Testis (tissue), 3 donors: Measurements from ENCODE around the gene ZBTB7B. TPM values are rescaled to one million over a fixed set of nuclear protein-coding genes. Genes with fewer than 3 reads are reported as not detected.

Source experiments
- DNase-seq: peaks from one replicate; pipeline ENCODE4 v3.0.0-alpha.2; 2019
- H3K27ac ChIP-seq, 2 donors: fragments of 200-600 bp; sonication (generic); one replicate each; pipeline ENCODE4 v1.5.1; 2019
- H3K27me3 ChIP-seq: fragments of 200-600 bp; sonication (generic); one replicate; pipeline ENCODE4 v1.5.1; 2019
- H3K36me3 ChIP-seq: fragments of 200-600 bp; sonication (generic); one replicate; pipeline ENCODE4 v1.5.1; 2017; ENCODE audit warnings: low read depth; ENCODE audit errors: missing control alignments
- H3K4me1 ChIP-seq: fragments of 200-600 bp; sonication (generic); one replicate; pipeline ENCODE4 v1.5.1; 2019
- H3K4me3 ChIP-seq, 2 donors: fragments of 200-600 bp; sonication (generic); one replicate each; pipeline ENCODE4 v1.5.1; 2017 to 2019
- H3K9me3 ChIP-seq: fragments of 200-600 bp; sonication (generic); one replicate; pipeline ENCODE4 v1.5.1; 2017
- CTCF ChIP-seq, 3 experiments: fragments of 450-650 bp in 2 of 3; fragments of 200-600 bp in 1 of 3; sonication (generic) in 1 of 3; IDR thresholded peaks; one replicate each; pipeline ENCODE4 v1.5.1; 2016 to 2019; ENCODE audit warnings: antibody characterized with exemption in 3 of 3, mild to moderate bottlenecking in 2 of 3, moderate library complexity in 1 of 3
- POLR2A ChIP-seq: fragments of 450-650 bp; IDR thresholded peaks from one replicate; pipeline ENCODE4 v1.6.1; 2017; ENCODE audit warnings: antibody characterized with exemption, mild to moderate bottlenecking, moderate library complexity
- WGBS, 2 donors: methylation state at CpG; one replicate each; pipeline ENCODE4 v1.1.5; 2018; 5-methylcytosine and 5-hydroxymethylcytosine counted together
- intact Hi-C: fragments of 100-400 bp; cut with DNase I; formaldehyde crosslinking; loops from one replicate; pipeline ENCODE4 v1.15.1; 2023; ENCODE audit warnings: low total_unique reads
- microRNA-seq, 2 donors: library from miRNA; unstranded; fragments of <30 nt; microRNA quantifications; one replicate each; pipeline ENCODE4, GENCODE V29; 2016; ENCODE audit warnings: borderline number of aligned reads in 2 of 2, borderline replicate concordance in 1 of 2
- polyA plus RNA-seq: library from polyadenylated mRNA; stranded (reverse); fragments of 350-450 nt; fragmentation: Illumina TruSeq; extraction: RNeasy Lipid Tissue Mini Kit (QIAGEN cat#74804); gene quantifications from one replicate; pipeline ENCODE4 v1.2.3, GENCODE V29; 2014; ENCODE audit warnings: low read depth, low replicate concordance; ENCODE audit not compliant: insufficient read depth
- small RNA-seq, 2 donors: library from RNA; depleted of rRNA; stranded (forward); fragments of <200 nt; gene quantifications; one replicate each; pipeline ENCODE3, GENCODE V24; 2016
- total RNA-seq, 2 donors: library from RNA; depleted of rRNA; stranded (reverse); fragments of >200 nt; gene quantifications; one replicate each; pipeline ENCODE4 v1.2.3, GENCODE V29; 2016

The ZBTB7B gene
- total and polyA plus RNA-seq, 3 donors from 2014 or later = 18.6 to 22.4 (median 21.1) TPM

GRCh38 chr1:155063550-155064110 is 61.0 kb downstream of the ZBTB7B start, which contains the start of gene EFNA4:
Gene EFNA4, plus strand, starts transcription at chr1:155063740. Its CDS starts 84 bp downstream, at chr1:155063824.
- WGBS, 2 donors = 0 to 1% methylated on average over 23 to 54 of the region's 57 CpGs
- intact Hi-C loops = loop anchor here (5.0 kb wide), 1 partner anchor 111 kb away; no protein-coding TSS in a partner anchor
- H3K27me3 ChIP-seq = no peaks in the 10 kb centered on the region
- TF ChIP-seq POLR2A (no peak), CTCF (IDR thresholded peaks at IDR 0.05) (no peak)
- peak within 1 kb of the TSS; percentile 77 to 79 for H3K27ac ChIP-seq
- DNase-seq = peak; percentile 88
- H3K4me1 ChIP-seq = peaks cover 21% of the 10 kb centered on the region
- peak within 1 kb of the TSS; percentile 71 to 90 for H3K4me3 ChIP-seq
- H3K9me3 ChIP-seq = no peaks in the 10 kb centered on the region
- H3K36me3 ChIP-seq = no peaks in the 10 kb centered on the region

GRCh38 chr1:155064111-155064831 is 61.7 kb downstream of the ZBTB7B start:
- WGBS, 2 donors = 6 to 11% methylated on average over 8 to 14 of the region's 14 CpGs
- intact Hi-C loops = loop anchor here (5.0 kb wide), 1 partner anchor 112 kb away; no protein-coding TSS in a partner anchor
- DNase-seq = peak; percentile 55

GRCh38 chr1:155064832-155065429 is 62.3 kb downstream of the ZBTB7B start:
- intact Hi-C loops = loop anchor here (5.0 kb wide), 1 partner anchor 113 kb away; no protein-coding TSS in a partner anchor
- no peak overlapping the region for H3K4me3 ChIP-seq
- peaks cover 21% of the 10 kb centered on the region for H3K4me1 ChIP-seq
- no peaks in the 10 kb centered on the region for H3K9me3 ChIP-seq
- DNase-seq = no peak
- TF ChIP-seq CTCF (IDR thresholded peaks at IDR 0.05) (no peak), POLR2A (no peak)
- H3K27ac ChIP-seq = no peak overlapping the region
- H3K36me3 ChIP-seq = no peaks in the 10 kb centered on the region
- no peaks in the 10 kb centered on the region for H3K27me3 ChIP-seq
- 44% methylated on average over 5 of the region's 5 CpGs for WGBS, 2 donors

More at GRCh38 chr1:155064111-155064831, 61.7 kb downstream of the ZBTB7B start:
- Histone ChIP-seq H3K36me3 (no peaks in the 10 kb centered on the region), H3K9me3 (no peaks in the 10 kb centered on the region), H3K4me1 (peaks cover 21% of the 10 kb centered on the region), H3K27me3 (no peaks in the 10 kb centered on the region), H3K27ac (peak overlapping the region; percentile 77 to 79), H3K4me3 (peak overlapping the region; percentile 71 to 90)
- no peak for TF ChIP-seq CTCF (IDR thresholded peaks at IDR 0.05)
- TF ChIP-seq POLR2A = no peak

GRCh38 chr1:155066777-155067176 is 64.2 kb downstream of the ZBTB7B start:
- no peaks in the 10 kb centered on the region for H3K9me3 ChIP-seq
- DNase-seq = no peak
- 84 to 94% methylated on average over 8 of the region's 8 CpGs for WGBS, 2 donors
- H3K4me3 ChIP-seq = no peak overlapping the region
- peaks cover 18% of the 10 kb centered on the region for H3K4me1 ChIP-seq
- H3K36me3 ChIP-seq = no peaks in the 10 kb centered on the region
- no peak overlapping the region for H3K27ac ChIP-seq
- TF ChIP-seq CTCF (IDR thresholded peaks at IDR 0.05) (no peak), POLR2A (no peak)
- no peaks in the 10 kb centered on the region for H3K27me3 ChIP-seq
- intact Hi-C loops = no loop called here

Small RNA genes lying within 50 kb of the gene (microRNA-seq; reads per million reads assigned to microRNA genes)
- 0 reads per million in 2 donors for gene MIR4258

Small RNA genes lying within 50 kb of the gene (small RNA-seq; reads per million reads assigned to genes)
- gene MIR4258 = 0 reads per million in 2 donors

Other genes with a start within 250 kb of the ZBTB7B start
- under 1 TPM; 0.24 to 0.56 TPM for gene KCNN3, start 132.5 kb upstream of the ZBTB7B start, total RNA-seq
- 0.78 TPM for gene KCNN3, start 132.5 kb upstream of the ZBTB7B start, polyA plus RNA-seq
- 10 to 100 TPM; 21.1 to 27.7 TPM for gene PMVK, start 66.1 kb upstream of the ZBTB7B start, total RNA-seq
- 44.6 TPM for gene PMVK, start 66.1 kb upstream of the ZBTB7B start, polyA plus RNA-seq
- 10 to 100 TPM; 84.1 to 87.1 TPM for gene PBXIP1, start 46.7 kb upstream of the ZBTB7B start, total RNA-seq
- gene PBXIP1, start 46.7 kb upstream of the ZBTB7B start, polyA plus RNA-seq = 111 TPM
- 10 to 100 TPM; 31.0 to 34.9 TPM for gene PYGO2, start 41.0 kb upstream of the ZBTB7B start, total RNA-seq
- 33.2 TPM for gene PYGO2, start 41.0 kb upstream of the ZBTB7B start, polyA plus RNA-seq
- 10 to 100 TPM; 47.9 to 59.3 TPM for gene SHC1, start 32.1 kb upstream of the ZBTB7B start, total RNA-seq
- gene SHC1, start 32.1 kb upstream of the ZBTB7B start, polyA plus RNA-seq = 49.0 TPM
- 10 to 100 TPM; 45.5 to 84.3 TPM for gene CKS1B, start 28.1 kb upstream of the ZBTB7B start, total RNA-seq
- 100 TPM for gene CKS1B, start 28.1 kb upstream of the ZBTB7B start, polyA plus RNA-seq
- 10 to 100 TPM; 26.5 to 35.0 TPM for gene FLAD1, start 19.5 kb upstream of the ZBTB7B start, total RNA-seq
- gene FLAD1, start 19.5 kb upstream of the ZBTB7B start, polyA plus RNA-seq = 46.5 TPM
- 1 to 10 TPM in 1 of 2 donors, not detected in 1; 1.1 TPM for gene LENEP, start 9.2 kb upstream of the ZBTB7B start, total RNA-seq
- gene LENEP, start 9.2 kb upstream of the ZBTB7B start, polyA plus RNA-seq = not detected
- 10 to 100 TPM in 1 of 2 donors, 1 to 10 TPM in 1; 9.9 to 14.4 TPM for gene DCST2, start 31.0 kb downstream of the ZBTB7B start, total RNA-seq
- 20.4 TPM for gene DCST2, start 31.0 kb downstream of the ZBTB7B start, polyA plus RNA-seq
- 1 to 10 TPM; 4.5 to 9.4 TPM for gene DCST1, start 31.0 kb downstream of the ZBTB7B start, total RNA-seq
- gene DCST1, start 31.0 kb downstream of the ZBTB7B start, polyA plus RNA-seq = 15.2 TPM
- 10 to 100 TPM; 30.7 to 34.5 TPM for gene ADAM15, start 48.5 kb downstream of the ZBTB7B start, total RNA-seq
- gene ADAM15, start 48.5 kb downstream of the ZBTB7B start, polyA plus RNA-seq = 42.6 TPM
- gene EFNA4, start 60.9 kb downstream of the ZBTB7B start, total RNA-seq = 1 to 10 TPM; 5.3 to 6.9 TPM
- gene EFNA4, start 60.9 kb downstream of the ZBTB7B start, polyA plus RNA-seq = 6.0 TPM
- 1 to 10 TPM; 7.5 to 7.7 TPM for gene EFNA3, start 76.0 kb downstream of the ZBTB7B start, total RNA-seq
- 9.9 TPM for gene EFNA3, start 76.0 kb downstream of the ZBTB7B start, polyA plus RNA-seq
- 10 to 100 TPM; 13.1 to 14.5 TPM for gene EFNA1, start 125.1 kb downstream of the ZBTB7B start, total RNA-seq
- gene EFNA1, start 125.1 kb downstream of the ZBTB7B start, polyA plus RNA-seq = 13.0 TPM
- gene SLC50A1, start 133.1 kb downstream of the ZBTB7B start, total RNA-seq = 10 to 100 TPM; 25.2 to 30.0 TPM
- gene SLC50A1, start 133.1 kb downstream of the ZBTB7B start, polyA plus RNA-seq = 33.7 TPM
- 100 to 1,000 TPM in 1 of 2 donors, 10 to 100 TPM in 1; 69.9 to 104 TPM for gene DPM3, start 137.7 kb downstream of the ZBTB7B start, total RNA-seq
- gene DPM3, start 137.7 kb downstream of the ZBTB7B start, polyA plus RNA-seq = 77.7 TPM
- gene KRTCAP2, start 170.5 kb downstream of the ZBTB7B start, total RNA-seq = 100 to 1,000 TPM; 242 to 255 TPM
- 397 TPM for gene KRTCAP2, start 170.5 kb downstream of the ZBTB7B start, polyA plus RNA-seq
- 1 to 10 TPM; 3.7 to 3.9 TPM for gene TRIM46, start 171.0 kb downstream of the ZBTB7B start, total RNA-seq
- 4.0 TPM for gene TRIM46, start 171.0 kb downstream of the ZBTB7B start, polyA plus RNA-seq
- gene THBS3, start 205.1 kb downstream of the ZBTB7B start, total RNA-seq = 10 to 100 TPM; 37.1 to 68.1 TPM
- gene THBS3, start 205.1 kb downstream of the ZBTB7B start, polyA plus RNA-seq = 82.9 TPM
- gene MTX1, start 205.9 kb downstream of the ZBTB7B start, total RNA-seq = 100 to 1,000 TPM in 1 of 2 donors, 10 to 100 TPM in 1; 77.1 to 118 TPM
- gene MTX1, start 205.9 kb downstream of the ZBTB7B start, polyA plus RNA-seq = 161 TPM